ENCODE results near the gene ARHGAP4. TPM values are rescaled to one million over a fixed set of nuclear protein-coding genes. Genes with fewer than 3 reads are reported as not detected.

The ARHGAP4 gene
- total RNA-seq, 1 donor from 2014 or later: 69.8 TPM

GRCh38 chrX:153865685-153866084, 60.4 kb downstream of the ARHGAP4 start:
- intact Hi-C loops (cut with DNase I): no loop called here
- Histone ChIP-seq H3K4me3 (no peak overlapping the region), H3K4me1 (no peaks in the 10 kb centered on the region), H3K36me3 (no peaks in the 10 kb centered on the region), H3K27ac (no peak overlapping the region), H3K9me3 (no peaks in the 10 kb centered on the region), H3K27me3 (no peaks in the 10 kb centered on the region)
- ATAC-seq (no peak), DNase-seq (no peak)
- TF ChIP-seq CTCF (IDR thresholded peaks at IDR 0.05): no peak

- Histone ChIP-seq H3K36me3 (no peaks in the 10 kb centered on the region), H3K4me1 (no peaks in the 10 kb centered on the region), H3K4me3 (no peak overlapping the region), H3K27ac (no peak overlapping the region), H3K27me3 (no peaks in the 10 kb centered on the region), H3K9me3 (no peaks in the 10 kb centered on the region)
- intact Hi-C loops (cut with DNase I): no loop called here
- DNase-seq (no peak), ATAC-seq (no peak)
- TF ChIP-seq CTCF (IDR thresholded peaks at IDR 0.05): no peak
Observed at GRCh38 chrX:153865321-153865580, 60.8 kb downstream of the ARHGAP4 start.

GRCh38 chrX:153864561-153865320, 61.3 kb downstream of the ARHGAP4 start:
- DNase-seq: no peak
- intact Hi-C loops (cut with DNase I): no loop called here
- no peaks in the 10 kb centered on the region for H3K27me3 ChIP-seq
- H3K9me3 ChIP-seq: no peaks in the 10 kb centered on the region
- no peak overlapping the region for H3K27ac ChIP-seq
- TF ChIP-seq CTCF (IDR thresholded peaks at IDR 0.05): no peak
- no peaks in the 10 kb centered on the region for H3K4me1 ChIP-seq
- no peaks in the 10 kb centered on the region for H3K36me3 ChIP-seq
- no peak for ATAC-seq
- H3K4me3 ChIP-seq: no peak overlapping the region

GRCh38 chrX:153864101-153864500, 62.0 kb downstream of the ARHGAP4 start:
- H3K4me3 ChIP-seq: no peak overlapping the region
- DNase-seq: no peak
- ATAC-seq: no peak
- intact Hi-C loops (cut with DNase I): no loop called here
- H3K27me3 ChIP-seq: no peaks in the 10 kb centered on the region
- H3K27ac ChIP-seq: no peak overlapping the region
- no peaks in the 10 kb centered on the region for H3K36me3 ChIP-seq
- no peaks in the 10 kb centered on the region for H3K9me3 ChIP-seq
- no peak for TF ChIP-seq CTCF (IDR thresholded peaks at IDR 0.05)
- H3K4me1 ChIP-seq: no peaks in the 10 kb centered on the region

- no peak for DNase-seq
- no peak for TF ChIP-seq CTCF (IDR thresholded peaks at IDR 0.05)
- Histone ChIP-seq H3K4me3 (no peak overlapping the region), H3K36me3 (no peaks in the 10 kb centered on the region), H3K9me3 (no peaks in the 10 kb centered on the region), H3K4me1 (no peaks in the 10 kb centered on the region), H3K27me3 (no peaks in the 10 kb centered on the region), H3K27ac (no peak overlapping the region)
- intact Hi-C loops (cut with DNase I): no loop called here
- ATAC-seq: no peak
Observed at GRCh38 chrX:153863251-153863991, 62.6 kb downstream of the ARHGAP4 start.

Data from upper lobe of right lung (tissue), 1 donor.